Endothelial cell of umbilical vein (primary cell): ENCODE measurements around the gene KLRF1. TPM values are rescaled to one million over a fixed set of nuclear protein-coding genes. Genes with fewer than 3 reads are reported as not detected.

Experiments
- BruUV-seq: library from RNA; stranded (reverse); fragments of 400-500 nt; replicated peaks from 2 replicates; lab custom pipeline; 2021; lab: Mats Ljungman, UMichigan
- CTCF ChIA-PET: fragments of 300-600, 350-600 bp; sonication (Branson Sonifier 250); formaldehyde crosslinking; loops from one replicate; lab custom pipeline; 2021; ENCODE audit warnings: antibody characterized with exemption, inconsistent platforms; lab: Charles Lee
- POLR2A ChIA-PET: fragments of 300-600, 350-600 bp; sonication (Branson Sonifier 250); formaldehyde crosslinking; loops from one replicate; lab custom pipeline; 2021; ENCODE audit warnings: antibody characterized with exemption, inconsistent platforms; lab: Charles Lee
- DNase-seq: peaks from one replicate; pipeline ENCODE4 v3.0.0-alpha.2; 2011; ENCODE audit warnings: low read depth, low spot score
- FAIRE-seq: peaks from 2 replicates; lab custom pipeline; 2011; peaks lifted over from hg19 to GRCh38; lab: Jason Lieb, UNC
- H2AFZ ChIP-seq: 2 replicates; pipeline ENCODE4 v1.6.0; 2012; ENCODE audit warnings: low read depth, low read length, control low read depth, inconsistent platforms
- H3K27ac ChIP-seq: 2 replicates; pipeline ENCODE4 v1.5.1; 2011; ENCODE audit warnings: low read depth, mild to moderate bottlenecking, control low read depth, low read length, moderate library complexity; ENCODE audit not compliant: insufficient read depth
- H3K27me3 ChIP-seq, 2 experiments: 2 replicates each; pipeline versions ENCODE4 v1.6.0 to v1.6.1; 2011; ENCODE audit warnings: low read length in 2 of 2, mixed read lengths in 1 of 2; ENCODE audit not compliant: control insufficient read depth in 2 of 2, insufficient read depth in 2 of 2
- H3K36me3 ChIP-seq, 2 experiments: 2 replicates in 1 of 2; 3 replicates in 1 of 2; pipeline ENCODE4 v1.5.1; 2011; ENCODE audit warnings: low read length in 2 of 2, mild to moderate bottlenecking in 1 of 2, moderate library complexity in 1 of 2; ENCODE audit not compliant: control insufficient read depth in 2 of 2, insufficient read depth in 2 of 2; ENCODE audit errors: extremely low read depth in 1 of 2
- H3K4me1 ChIP-seq: 3 replicates; pipeline ENCODE4 v1.5.1; 2011; ENCODE audit warnings: mild to moderate bottlenecking, low read length; ENCODE audit not compliant: control insufficient read depth, insufficient read depth; ENCODE audit errors: extremely low read depth
- H3K4me2 ChIP-seq: 2 replicates; pipeline ENCODE4 v1.6.1; 2011; ENCODE audit warnings: low read length, control low read depth, mixed read lengths; ENCODE audit not compliant: insufficient read depth
- H3K4me3 ChIP-seq, 3 experiments: fragments of 200-600 bp in 1 of 3; sonication (generic), shearing (Covaris generic) in 1 of 3; replicated peaks in 1 of 3; 2 replicates each; pipeline ENCODE4 v1.5.1; 2011 to 2016; ENCODE audit warnings: control low read depth in 3 of 3, low read length in 3 of 3, mild to moderate bottlenecking in 2 of 3, inconsistent platforms in 1 of 3, low read depth in 1 of 3, moderate library complexity in 1 of 3; ENCODE audit not compliant: insufficient read depth in 1 of 3
- H3K79me2 ChIP-seq: 2 replicates; pipeline ENCODE4 v1.6.0; 2012; ENCODE audit warnings: low read length, inconsistent platforms; ENCODE audit not compliant: control insufficient read depth, insufficient read depth
- H3K9ac ChIP-seq: replicated peaks from 2 replicates; pipeline ENCODE3; 2011; ENCODE audit warnings: low read length, control low read depth; ENCODE audit not compliant: insufficient read depth; ENCODE audit errors: extremely low read depth
- H3K9me1 ChIP-seq: replicated peaks from 3 replicates; pipeline ENCODE4 v1.6.0; 2011; ENCODE audit warnings: mild to moderate bottlenecking, low read length; ENCODE audit not compliant: control insufficient read depth, insufficient read depth; ENCODE audit errors: extremely low read depth
- H3K9me3 ChIP-seq: replicated peaks from 2 replicates; pipeline ENCODE4 v1.5.1; 2012; ENCODE audit warnings: low read length, inconsistent platforms; ENCODE audit not compliant: control insufficient read depth, insufficient read depth
- H4K20me1 ChIP-seq: replicated peaks from 2 replicates; pipeline ENCODE3; 2011; ENCODE audit warnings: mild to moderate bottlenecking, low read length; ENCODE audit not compliant: control insufficient read depth, insufficient read depth; ENCODE audit errors: extremely low read depth
- EZH2 ChIP-seq: IDR thresholded peaks from 2 replicates; pipeline ENCODE4 v1.6.1; 2012; ENCODE audit warnings: borderline replicate concordance, low read depth, mild to moderate bottlenecking, moderate library complexity, low read length, inconsistent platforms; ENCODE audit not compliant: severe bottlenecking
- FOS ChIP-seq: IDR thresholded peaks from 2 replicates; pipeline ENCODE4 v1.6.1; 2011; ENCODE audit warnings: mild to moderate bottlenecking, low read length, moderate library complexity, borderline replicate concordance; ENCODE audit not compliant: insufficient read depth
- GATA2 ChIP-seq: IDR thresholded peaks from 2 replicates; pipeline ENCODE4 v1.7.0; 2011; ENCODE audit warnings: low read depth, mild to moderate bottlenecking, moderate library complexity, mixed read lengths, low read length; ENCODE audit not compliant: insufficient read length, insufficient read depth
- JUN ChIP-seq: IDR thresholded peaks from 2 replicates; pipeline ENCODE4 v1.6.1; 2011; ENCODE audit warnings: borderline replicate concordance, low read depth; ENCODE audit not compliant: insufficient read length, insufficient read depth
- MAX ChIP-seq: IDR thresholded peaks from 2 replicates; pipeline ENCODE4 v1.6.1; 2011; ENCODE audit not compliant: insufficient read depth, insufficient read length
- MYC ChIP-seq: IDR thresholded peaks from one replicate; pipeline ENCODE4 v1.6.1; 2011; ENCODE audit warnings: mild to moderate bottlenecking, low read depth, low read length
- POLR2A ChIP-seq: IDR thresholded peaks from 2 replicates; pipeline ENCODE4 v1.6.1; 2012; ENCODE audit warnings: low read depth, mild to moderate bottlenecking, control low read depth, low read length
- POLR2AphosphoS5 ChIP-seq: IDR thresholded peaks from 2 replicates; pipeline ENCODE4 v1.6.1; 2012; ENCODE audit warnings: low read depth, mild to moderate bottlenecking, control low read depth, low read length, moderate library complexity; ENCODE audit not compliant: insufficient read depth
- dilution Hi-C: fragments of 300-500 bp; cut with MboI; formaldehyde crosslinking; loops from one replicate; pipeline ENCODE4 v1.15.0; 2019; ENCODE audit warnings: low sequenced_read_pairs; ENCODE audit not compliant: extremely low pct_ligation_motif_present
- intact Hi-C: fragments of 100-400 bp; cut with micrococcal nuclease; formaldehyde crosslinking; loops from one replicate; pipeline ENCODE4 v1.10.0; 2022
- polyA plus RNA-seq, 4 experiments: library from polyadenylated mRNA; depleted of rRNA in 3 of 4; stranded (reverse) in 3 of 4; unstranded in 1 of 4; fragments of >200 nt; gene quantifications; 2 replicates each; pipeline versions ENCODE4 v1.2.1 to v1.2.3, GENCODE V29; 2011 to 2012; ENCODE audit warnings: missing spikeins in 1 of 4
- total RNA-seq: library from RNA; stranded (reverse); gene quantifications from 2 replicates; pipeline ENCODE4 v1.2.3, GENCODE V29; 2021
- TF ChIP-seq, protein P1 (sequence below), 2 donors: IDR thresholded peaks; 1 replicate in 1 of 2; 2 replicates in 1 of 2; pipeline ENCODE4 v1.5.1; 2011; ENCODE audit warnings: low read length in 2 of 2, mild to moderate bottlenecking in 2 of 2, moderate library complexity in 2 of 2, control low read depth in 1 of 2, inconsistent platforms in 1 of 2, low read depth in 1 of 2; ENCODE audit not compliant: insufficient read depth in 1 of 2; ENCODE audit errors: extremely low read depth in 1 of 2

KLRF1 gene
- total and polyA plus RNA-seq, 2 donors (not counting 3 experiments of a cell fraction or from before 2014, with no cell fraction given): not detected

DNA sequence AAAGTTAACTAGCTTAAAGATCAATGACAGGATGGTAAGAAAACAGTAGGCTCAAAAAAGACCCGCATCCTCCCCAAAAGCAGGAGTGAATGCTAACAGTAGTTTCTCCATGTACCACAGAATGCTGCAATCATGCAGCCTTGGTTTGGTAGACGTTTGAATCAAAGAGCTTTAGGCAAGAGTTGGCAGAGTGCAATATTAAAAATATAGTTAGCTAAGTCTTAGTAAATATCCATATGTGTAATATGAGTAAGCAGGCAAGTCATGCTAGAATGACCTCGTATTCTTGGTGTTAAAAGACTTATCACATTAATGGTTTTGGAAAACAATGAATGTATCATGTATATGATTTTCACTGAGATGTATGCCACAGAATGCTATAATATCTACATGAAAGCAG, 18.8 kb upstream of the KLRF1 start:
- Histone ChIP-seq H3K9me3 (no peaks in the 10 kb centered on the region), H3K79me2 (no peaks in the 10 kb centered on the region), H4K20me1 (no peaks in the 10 kb centered on the region), H3K36me3 (no peaks in the 10 kb centered on the region), H3K4me3 (no peak overlapping the region), H3K9me1 (no peaks in the 10 kb centered on the region), H3K4me2 (no peak overlapping the region), H2AFZ (peak overlapping the region; percentile 75), H3K27ac (no peak overlapping the region), H3K27me3 (no peaks in the 10 kb centered on the region), H3K9ac (no peak overlapping the region), H3K4me1 (no peaks in the 10 kb centered on the region)
- no peak for FAIRE-seq
- BruUV-seq: no TSS peak
- DNase-seq: no peak
- ChIA-PET CTCF (interaction anchor here (1.1 to 7.9 kb wide), 3 partner anchors 9 to 58 kb away, joined by 3 to 62 read pairs (median 4); no protein-coding TSS in a partner anchor), POLR2A (no interaction called here)
- intact Hi-C loops: no loop called here
- dilution Hi-C loops: no loop called here
- TF ChIP-seq FOS: no peak
- TF ChIP-seq EZH2: no peak
- no peak for TF ChIP-seq GATA2
- TF ChIP-seq POLR2A: no peak
- TF ChIP-seq, protein P1, sequence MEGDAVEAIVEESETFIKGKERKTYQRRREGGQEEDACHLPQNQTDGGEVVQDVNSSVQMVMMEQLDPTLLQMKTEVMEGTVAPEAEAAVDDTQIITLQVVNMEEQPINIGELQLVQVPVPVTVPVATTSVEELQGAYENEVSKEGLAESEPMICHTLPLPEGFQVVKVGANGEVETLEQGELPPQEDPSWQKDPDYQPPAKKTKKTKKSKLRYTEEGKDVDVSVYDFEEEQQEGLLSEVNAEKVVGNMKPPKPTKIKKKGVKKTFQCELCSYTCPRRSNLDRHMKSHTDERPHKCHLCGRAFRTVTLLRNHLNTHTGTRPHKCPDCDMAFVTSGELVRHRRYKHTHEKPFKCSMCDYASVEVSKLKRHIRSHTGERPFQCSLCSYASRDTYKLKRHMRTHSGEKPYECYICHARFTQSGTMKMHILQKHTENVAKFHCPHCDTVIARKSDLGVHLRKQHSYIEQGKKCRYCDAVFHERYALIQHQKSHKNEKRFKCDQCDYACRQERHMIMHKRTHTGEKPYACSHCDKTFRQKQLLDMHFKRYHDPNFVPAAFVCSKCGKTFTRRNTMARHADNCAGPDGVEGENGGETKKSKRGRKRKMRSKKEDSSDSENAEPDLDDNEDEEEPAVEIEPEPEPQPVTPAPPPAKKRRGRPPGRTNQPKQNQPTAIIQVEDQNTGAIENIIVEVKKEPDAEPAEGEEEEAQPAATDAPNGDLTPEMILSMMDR (IDR thresholded peaks at IDR 0.05; ENCODE audit: extremely low read depth in 1 of 2, insufficient read depth in 1 of 2, low read depth in 1 of 2, low read length in 2 of 2): no peak
- TF ChIP-seq MYC: no peak
- TF ChIP-seq POLR2AphosphoS5: no peak
- TF ChIP-seq JUN: no peak
- no peak for TF ChIP-seq MAX
